Erythroblast (primary cell): ENCODE measurements around the gene ZNF74.
"Not testable (repeated sequence)": the region's sequence is repeated elsewhere in the genome, so short reads cannot be mapped to it uniquely, and the experiment has no call there.

Source experiments
- GATA1 ChIP-seq: IDR thresholded peaks from 2 replicates; pipeline ENCODE4 v1.6.1; 2011; ENCODE audit warnings: low read depth, mild to moderate bottlenecking, control low read depth, low read length, moderate library complexity
- POLR2A ChIP-seq: IDR thresholded peaks from 2 replicates; pipeline ENCODE4 v1.6.1; 2011; ENCODE audit warnings: mild to moderate bottlenecking, low read length

DNA sequence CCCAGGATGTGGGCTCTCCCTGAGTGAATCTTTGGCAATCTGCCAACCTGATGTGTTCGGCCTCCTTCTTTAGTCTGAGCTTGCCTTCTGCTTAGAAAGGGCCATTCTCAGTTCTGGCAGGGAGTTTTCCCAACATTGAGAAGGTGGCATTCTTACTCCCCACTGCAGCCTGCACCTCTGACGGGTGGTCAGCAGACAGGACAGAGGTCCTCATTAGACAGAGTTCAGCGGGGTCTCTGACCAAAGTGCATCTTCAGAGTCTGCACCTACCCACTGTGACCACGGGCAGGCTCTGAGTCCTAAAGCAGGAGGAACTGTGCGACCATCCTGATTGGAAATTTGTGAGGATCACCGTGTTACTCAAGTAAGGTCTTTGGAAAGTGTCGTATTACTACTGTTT lies 47.4 kb upstream of the ZNF74 start:
- not testable (repeated sequence) for TF ChIP-seq POLR2A, GATA1
